SU-DHL-6 (cell line): Measurements from ENCODE around the gene ESRRB.

ENCODE experiments used
- EZH2phosphoT487 ChIP-seq: fragments of 200-600 bp; sonication (generic), shearing (Covaris generic); conservative IDR thresholded peaks from 2 replicates; pipeline ENCODE4 v1.6.1; 2018; ENCODE audit warnings: mild to moderate bottlenecking, antibody characterized with exemption, low read length, moderate library complexity, mixed read lengths
- TF ChIP-seq, protein P1 (sequence below): fragments of 200-600 bp; sonication (generic); IDR thresholded peaks from one replicate; pipeline ENCODE4 v1.5.1; 2017; ENCODE audit warnings: antibody characterized with exemption, mild to moderate bottlenecking, low read length, moderate library complexity; ENCODE audit not compliant: insufficient read depth, poor library complexity, severe bottlenecking

DNA sequence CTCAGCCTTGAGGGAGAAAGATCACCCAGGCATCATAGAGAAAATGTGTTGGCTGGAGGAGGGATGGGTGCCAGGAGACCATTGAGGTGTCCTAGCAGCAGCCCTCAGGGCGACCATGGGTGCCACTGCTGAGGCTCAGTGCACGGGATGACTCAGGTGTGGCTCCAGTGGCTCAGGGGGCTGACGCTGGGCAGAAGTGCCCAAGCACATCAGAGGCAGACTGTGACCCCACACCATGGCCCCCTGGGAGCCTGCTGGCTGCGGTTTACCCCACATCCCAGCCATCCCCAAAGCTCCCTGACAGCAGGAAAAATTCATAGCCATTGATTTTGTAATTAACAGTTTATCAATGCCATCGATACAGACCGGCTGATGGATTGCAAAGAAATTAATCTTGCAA, 120.7 kb downstream of the ESRRB start:
- TF ChIP-seq, protein P1, sequence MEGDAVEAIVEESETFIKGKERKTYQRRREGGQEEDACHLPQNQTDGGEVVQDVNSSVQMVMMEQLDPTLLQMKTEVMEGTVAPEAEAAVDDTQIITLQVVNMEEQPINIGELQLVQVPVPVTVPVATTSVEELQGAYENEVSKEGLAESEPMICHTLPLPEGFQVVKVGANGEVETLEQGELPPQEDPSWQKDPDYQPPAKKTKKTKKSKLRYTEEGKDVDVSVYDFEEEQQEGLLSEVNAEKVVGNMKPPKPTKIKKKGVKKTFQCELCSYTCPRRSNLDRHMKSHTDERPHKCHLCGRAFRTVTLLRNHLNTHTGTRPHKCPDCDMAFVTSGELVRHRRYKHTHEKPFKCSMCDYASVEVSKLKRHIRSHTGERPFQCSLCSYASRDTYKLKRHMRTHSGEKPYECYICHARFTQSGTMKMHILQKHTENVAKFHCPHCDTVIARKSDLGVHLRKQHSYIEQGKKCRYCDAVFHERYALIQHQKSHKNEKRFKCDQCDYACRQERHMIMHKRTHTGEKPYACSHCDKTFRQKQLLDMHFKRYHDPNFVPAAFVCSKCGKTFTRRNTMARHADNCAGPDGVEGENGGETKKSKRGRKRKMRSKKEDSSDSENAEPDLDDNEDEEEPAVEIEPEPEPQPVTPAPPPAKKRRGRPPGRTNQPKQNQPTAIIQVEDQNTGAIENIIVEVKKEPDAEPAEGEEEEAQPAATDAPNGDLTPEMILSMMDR = no peak
- TF ChIP-seq EZH2phosphoT487 = no peak
